Aorta (tissue), 5 donors: ENCODE results near the gene ARL5C. TPM values are rescaled to one million over a fixed set of nuclear protein-coding genes. Genes with fewer than 3 reads are reported as not detected.
A peak's percentile ranks its signal among the peaks of the same experiment; 100 is the strongest.
"Not testable (repeated sequence)": the region's sequence is repeated elsewhere in the genome, so short reads cannot be mapped to it uniquely, and the experiment has no call there.

Experiments used
- ATAC-seq: fragments of 200-7000 bp; cut with Tn5 transposase; one replicate; pipeline ENCODE4 v1.9.1; 2022; ENCODE audit warnings: moderate library complexity; ENCODE audit not compliant: low FRiP score
- DNase-seq, 2 donors: peaks; one replicate each; pipeline ENCODE4 v3.0.0-alpha.2; 2020
- H3K27ac ChIP-seq, 2 donors: one replicate each; pipeline ENCODE4 v1.5.1; 2013; ENCODE audit warnings: low read length in 2 of 2, mild to moderate bottlenecking in 2 of 2, moderate library complexity in 2 of 2, control low read depth in 1 of 2, inconsistent platforms in 1 of 2, low read depth in 1 of 2
- H3K27me3 ChIP-seq, 2 donors: one replicate each; pipeline ENCODE4 v1.6.1; 2013; ENCODE audit warnings: control low read depth in 1 of 2, low read length in 1 of 2, mild to moderate bottlenecking in 1 of 2, moderate library complexity in 1 of 2; ENCODE audit not compliant: insufficient read depth in 2 of 2, control insufficient read depth in 1 of 2
- H3K36me3 ChIP-seq, 2 donors: one replicate each; pipeline ENCODE4 v1.6.1; 2013; ENCODE audit warnings: control low read depth in 1 of 2, low read length in 1 of 2, mild to moderate bottlenecking in 1 of 2; ENCODE audit not compliant: insufficient read depth in 2 of 2, control insufficient read depth in 1 of 2
- H3K4me1 ChIP-seq, 2 donors: one replicate each; pipeline ENCODE4 v1.6.1; 2013; ENCODE audit warnings: low read length in 2 of 2, control low read depth in 1 of 2, mild to moderate bottlenecking in 1 of 2, moderate library complexity in 1 of 2; ENCODE audit not compliant: insufficient read depth in 2 of 2, control insufficient read depth in 1 of 2
- H3K4me3 ChIP-seq, 2 donors: one replicate each; pipeline ENCODE4 v1.5.1; 2013; ENCODE audit warnings: low read length in 2 of 2, control low read depth in 1 of 2, mild to moderate bottlenecking in 1 of 2
- H3K9me3 ChIP-seq: one replicate; pipeline ENCODE4 v1.6.1; 2013; ENCODE audit warnings: mild to moderate bottlenecking, low read length; ENCODE audit not compliant: control insufficient read depth
- WGBS, 2 donors: extraction: QIAGEN DNeasy Blood & Tissue Kit; methylation state at CpG; one replicate each; pipeline ENCODE4 v1.1.7; 2013; 5-methylcytosine and 5-hydroxymethylcytosine counted together
- intact Hi-C, 2 donors: fragments of 100-400 bp; cut with DNase I; formaldehyde crosslinking; loops; one replicate each; pipeline versions ENCODE4 v1.14.2 to v1.15.0; 2022
- polyA plus RNA-seq, 2 donors: library from polyadenylated mRNA; stranded (reverse); fragments of 200-250 nt; gene quantifications; one replicate each; pipeline ENCODE4 v1.2.3, GENCODE V29; 2013
- total RNA-seq, 2 donors: library from RNA; stranded (reverse); fragmentation: NEBNext Ultra II Directional; extraction: Animal tissue kit (Norgen Biotek cat#: 25700); gene quantifications; one replicate each; pipeline ENCODE4 v1.2.1, GENCODE V29; 2021
- donor health status: healthy with polysubstance abuse.
- donor health status: Bipolar disorder and iron deficiency.
- donor health status: DM: no; HTN: no; CAD: no.
- donor health status: DM: no; HTN: no; CAD: no.
- donor health status: DM: yes; HTN: yes; CAD: no.

The ARL5C gene
- total and polyA plus RNA-seq, 4 donors: 0.54 TPM; not detected in 3

GRCh38 chr17:39174920-39175694 lies 9.1 kb upstream of the ARL5C start:
- DNase-seq (peak; percentile 86 to 94), ATAC-seq (peak; percentile 82)
- H3K4me1 ChIP-seq: no peaks in the 10 kb centered on the region
- H3K9me3 ChIP-seq: no peaks in the 10 kb centered on the region
- H3K36me3 ChIP-seq: no peaks in the 10 kb centered on the region
- H3K4me3 ChIP-seq: no peak overlapping the region
- 59 to 60% methylated on average over 34 to 35 of the region's 35 CpGs for WGBS, 2 donors
- no peaks in the 10 kb centered on the region for H3K27me3 ChIP-seq
- intact Hi-C loops: no loop called here
- H3K27ac ChIP-seq: no peak overlapping the region

- no peaks in the 10 kb centered on the region for H3K9me3 ChIP-seq
- H3K36me3 ChIP-seq: no peaks in the 10 kb centered on the region
- WGBS, 2 donors: 22 to 33% methylated on average over 9 to 10 of the region's 10 CpGs
- H3K27me3 ChIP-seq: no peaks in the 10 kb centered on the region
- no peak for ATAC-seq
- DNase-seq: no peak
- intact Hi-C loops: no loop called here
- H3K4me3 ChIP-seq: no peak overlapping the region
- H3K27ac ChIP-seq: no peak overlapping the region
- no peaks in the 10 kb centered on the region for H3K4me1 ChIP-seq
Measured at GRCh38 chr17:39173526-39174274, 7.7 kb upstream of the ARL5C start.

- no peak overlapping the region for H3K4me3 ChIP-seq
- no peaks in the 10 kb centered on the region for H3K36me3 ChIP-seq
- intact Hi-C loops: no loop called here
- no peak overlapping the region for H3K27ac ChIP-seq
- ATAC-seq (no peak), DNase-seq (no peak)
- H3K9me3 ChIP-seq: no peaks in the 10 kb centered on the region
- WGBS, 2 donors: 72 to 74% methylated on average over 5 of the region's 5 CpGs
- H3K27me3 ChIP-seq: no peaks in the 10 kb centered on the region
- H3K4me1 ChIP-seq: no peaks in the 10 kb centered on the region
Measured at GRCh38 chr17:39173080-39173479, 7.1 kb upstream of the ARL5C start.

- no peaks in the 10 kb centered on the region for H3K27me3 ChIP-seq
- ATAC-seq (no peak), DNase-seq (no peak)
- no peaks in the 10 kb centered on the region for H3K36me3 ChIP-seq
- H3K27ac ChIP-seq: no peak overlapping the region
- no peak overlapping the region for H3K4me3 ChIP-seq
- WGBS, 2 donors: 76 to 82% methylated on average over 5 of the region's 5 CpGs
- intact Hi-C loops: no loop called here
- no peaks in the 10 kb centered on the region for H3K4me1 ChIP-seq
- H3K9me3 ChIP-seq: no peaks in the 10 kb centered on the region
Measured at GRCh38 chr17:39171933-39172332, 6.0 kb upstream of the ARL5C start.

GRCh38 chr17:39170558-39170957 lies 4.6 kb upstream of the ARL5C start:
- Histone ChIP-seq H3K27me3 (no peaks in the 10 kb centered on the region), H3K9me3 (no peaks in the 10 kb centered on the region), H3K4me3 (no peak overlapping the region), H3K27ac (no peak overlapping the region), H3K4me1 (no peaks in the 10 kb centered on the region), H3K36me3 (no peaks in the 10 kb centered on the region)
- ATAC-seq: no peak
- DNase-seq: no peak
- intact Hi-C loops: no loop called here
- 76 to 79% methylated on average over 6 of the region's 6 CpGs for WGBS, 2 donors

GRCh38 chr17:39170109-39170508 lies 4.1 kb upstream of the ARL5C start:
- H3K36me3 ChIP-seq: no peaks in the 10 kb centered on the region
- H3K9me3 ChIP-seq: no peaks in the 10 kb centered on the region
- no peak for ATAC-seq
- 82 to 83% methylated on average over 4 of the region's 4 CpGs for WGBS, 2 donors
- H3K27ac ChIP-seq: no peak overlapping the region
- no peak overlapping the region for H3K4me3 ChIP-seq
- no peaks in the 10 kb centered on the region for H3K4me1 ChIP-seq
- H3K27me3 ChIP-seq: no peaks in the 10 kb centered on the region
- intact Hi-C loops: no loop called here
- no peak for DNase-seq

- no peaks in the 10 kb centered on the region for H3K4me1 ChIP-seq
- intact Hi-C loops: no loop called here
Measured at GRCh38 chr17:39169518-39169917, 3.6 kb upstream of the ARL5C start.

GRCh38 chr17:39169101-39169500 lies 3.1 kb upstream of the ARL5C start:
- 86 to 89% methylated on average over 14 of the region's 14 CpGs for whole genome bisulfite sequencing, 2 donors
- Histone ChIP-seq H3K27ac (no peak overlapping the region), H3K9me3 (no peaks in the 10 kb centered on the region), H3K36me3 (no peaks in the 10 kb centered on the region), H3K27me3 (no peaks in the 10 kb centered on the region), H3K4me3 (no peak overlapping the region), H3K4me1 (no peaks in the 10 kb centered on the region)
- ATAC-seq (no peak), DNase-seq (no peak)
- intact Hi-C loops: no loop called here

More at GRCh38 chr17:39169518-39169917, 3.6 kb upstream of the ARL5C start:
- Histone ChIP-seq H3K27ac (no peak overlapping the region), H3K27me3 (no peaks in the 10 kb centered on the region), H3K4me3 (no peak overlapping the region), H3K36me3 (no peaks in the 10 kb centered on the region), H3K9me3 (no peaks in the 10 kb centered on the region)
- no peak for ATAC-seq
- no peak for DNase-seq
- WGBS, 2 donors: 76 to 80% methylated on average over 3 of the region's 3 CpGs

- H3K36me3 ChIP-seq, H3K9me3 ChIP-seq, H3K27me3 ChIP-seq, H3K27ac ChIP-seq, ATAC-seq, H3K4me3 ChIP-seq, DNase-seq, H3K4me1 ChIP-seq, intact Hi-C loops: not testable (repeated sequence)
- WGBS, 2 donors: 98 to 99% methylated on average over 10 of the region's 10 CpGs
Measured at GRCh38 chr17:39168503-39168902, 2.5 kb upstream of the ARL5C start.
